Left ventricle myocardium inferior (tissue), 1 donor: ENCODE results near the gene RAB10. TPM values are rescaled to one million over a fixed set of nuclear protein-coding genes. Genes with fewer than 3 reads are reported as not detected.

Experiments used
- DNase-seq: peaks from one replicate; pipeline ENCODE4 v3.0.0-alpha.2; 2020
- H3K27ac ChIP-seq: fragments of 200-600 bp; replicated peaks from 2 replicates; pipeline ENCODE4 v1.8.0; 2021
- H3K27me3 ChIP-seq: fragments of 200-600 bp; 2 replicates; pipeline ENCODE4 v1.8.0; 2021; ENCODE audit warnings: low read depth
- H3K36me3 ChIP-seq: fragments of 200-600 bp; 2 replicates; pipeline ENCODE4 v1.8.0; 2021
- H3K4me1 ChIP-seq: fragments of 200-600 bp; 2 replicates; pipeline ENCODE4 v1.8.0; 2021
- H3K4me3 ChIP-seq: fragments of 200-600 bp; 2 replicates; pipeline ENCODE4 v1.8.0; 2021; ENCODE audit warnings: mild to moderate bottlenecking, moderate library complexity
- H3K9me3 ChIP-seq: fragments of 200-600 bp; replicated peaks from 2 replicates; pipeline ENCODE4 v1.8.0; 2021
- intact Hi-C: fragments of 100-400 bp; cut with micrococcal nuclease; formaldehyde crosslinking; loops from one replicate; pipeline ENCODE4 v1.11.0; 2022
- total RNA-seq: library from RNA; stranded (reverse); fragmentation: NEBNext Ultra II Directional; extraction: Animal tissue kit (Norgen Biotek cat#: 25700); gene quantifications from one replicate; pipeline ENCODE4 v1.2.1, GENCODE V29; 2021
- TF ChIP-seq, protein P1 (sequence below): fragments of 200-600 bp; IDR thresholded peaks from 2 replicates; pipeline ENCODE4 v1.8.0; 2021; ENCODE audit warnings: antibody characterized with exemption, mild to moderate bottlenecking, borderline replicate concordance
- donor health status: DM: no; HTN: yes; CAD: no; lungs with severe emphysema.

Gene RAB10
- total RNA-seq, 1 donor from 2014 or later, result 86.1 TPM

DNA sequence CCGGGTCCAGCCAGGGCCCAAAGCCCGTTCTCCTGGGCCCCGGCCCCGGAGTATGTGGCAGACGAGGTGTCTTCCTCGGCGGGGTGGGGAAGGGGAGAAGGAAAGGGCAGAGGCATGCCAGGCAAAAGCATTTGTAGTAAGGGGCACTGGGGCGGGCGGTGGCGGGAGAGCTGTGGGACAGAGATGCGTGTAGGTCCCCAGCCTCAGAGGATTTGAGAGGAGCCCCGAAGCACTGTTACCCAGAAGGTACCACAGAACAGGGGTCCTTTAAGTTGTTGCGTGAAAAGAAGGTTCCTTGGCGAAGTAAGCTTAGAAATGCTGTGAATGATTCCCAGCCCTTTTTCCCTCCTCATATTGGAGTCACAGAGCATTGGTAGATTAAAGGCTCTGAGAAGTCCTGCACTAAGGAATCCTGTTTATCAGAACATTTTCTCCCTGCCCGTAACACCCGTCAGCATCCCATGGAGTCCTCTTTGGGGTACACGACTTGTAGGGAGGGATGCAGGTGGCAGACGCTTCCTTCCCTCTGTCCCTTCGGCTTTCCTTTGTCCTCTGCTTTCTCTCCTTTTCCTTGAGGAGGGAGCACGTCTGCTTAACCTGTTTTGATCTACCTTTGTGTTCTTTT, 151.5 kb downstream of the RAB10 start:
- intact Hi-C loops, result no loop called here
- H3K4me3 ChIP-seq, result peak overlapping the region; percentile 71
- H3K27me3 ChIP-seq, result no peaks in the 10 kb centered on the region
- H3K9me3 ChIP-seq, result no peaks in the 10 kb centered on the region
- peaks cover 7% of the 10 kb centered on the region for H3K36me3 ChIP-seq
- TF ChIP-seq, protein P1, sequence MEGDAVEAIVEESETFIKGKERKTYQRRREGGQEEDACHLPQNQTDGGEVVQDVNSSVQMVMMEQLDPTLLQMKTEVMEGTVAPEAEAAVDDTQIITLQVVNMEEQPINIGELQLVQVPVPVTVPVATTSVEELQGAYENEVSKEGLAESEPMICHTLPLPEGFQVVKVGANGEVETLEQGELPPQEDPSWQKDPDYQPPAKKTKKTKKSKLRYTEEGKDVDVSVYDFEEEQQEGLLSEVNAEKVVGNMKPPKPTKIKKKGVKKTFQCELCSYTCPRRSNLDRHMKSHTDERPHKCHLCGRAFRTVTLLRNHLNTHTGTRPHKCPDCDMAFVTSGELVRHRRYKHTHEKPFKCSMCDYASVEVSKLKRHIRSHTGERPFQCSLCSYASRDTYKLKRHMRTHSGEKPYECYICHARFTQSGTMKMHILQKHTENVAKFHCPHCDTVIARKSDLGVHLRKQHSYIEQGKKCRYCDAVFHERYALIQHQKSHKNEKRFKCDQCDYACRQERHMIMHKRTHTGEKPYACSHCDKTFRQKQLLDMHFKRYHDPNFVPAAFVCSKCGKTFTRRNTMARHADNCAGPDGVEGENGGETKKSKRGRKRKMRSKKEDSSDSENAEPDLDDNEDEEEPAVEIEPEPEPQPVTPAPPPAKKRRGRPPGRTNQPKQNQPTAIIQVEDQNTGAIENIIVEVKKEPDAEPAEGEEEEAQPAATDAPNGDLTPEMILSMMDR, result no peak
- peaks cover 18% of the 10 kb centered on the region for H3K4me1 ChIP-seq
- peak overlapping the region; percentile 67 for H3K27ac ChIP-seq
- DNase-seq, result no peak

DNA sequence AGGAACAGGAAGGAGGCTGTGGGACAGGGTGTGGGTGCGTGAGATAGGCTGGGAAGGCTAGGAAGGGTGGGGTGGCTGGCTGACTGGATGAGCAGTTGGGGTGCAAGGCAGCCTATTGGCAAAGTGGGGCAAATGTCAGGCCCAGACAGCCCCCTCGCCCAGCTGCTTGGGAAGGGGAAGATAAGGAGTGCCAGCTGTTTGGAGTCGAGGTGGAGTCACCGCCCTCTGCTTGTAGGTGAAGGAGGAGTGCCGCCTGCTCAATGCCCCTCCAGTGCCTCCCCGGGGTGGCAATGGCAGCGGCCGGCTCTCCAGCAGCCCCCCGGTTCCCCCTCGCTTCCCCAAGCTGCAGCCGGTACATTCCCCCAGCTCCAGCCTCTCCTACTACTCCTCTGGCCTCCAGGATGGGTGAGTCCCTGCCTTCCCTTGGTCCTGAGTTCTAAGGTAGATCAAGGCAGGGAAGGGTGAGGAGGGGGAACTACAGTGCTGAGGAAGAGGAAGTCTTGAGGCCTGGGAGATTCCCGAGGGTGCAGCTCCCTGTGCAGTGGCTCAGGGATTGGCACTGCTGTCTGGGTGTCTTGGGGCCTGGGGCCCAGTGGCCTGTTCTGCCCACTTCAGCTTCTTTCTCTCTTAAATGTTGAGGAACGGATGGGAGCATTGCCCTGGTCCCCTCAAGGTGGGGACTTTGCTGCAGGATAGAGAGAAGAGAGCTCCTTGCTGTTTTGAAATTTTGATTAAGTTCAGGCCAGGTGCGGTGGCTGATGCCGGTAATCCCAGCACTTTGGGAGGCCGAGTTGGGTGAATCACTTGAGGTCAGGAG, 152.3 kb downstream of the RAB10 start:
- intact Hi-C loops, result no loop called here

More for the DNA sequence above, 152.3 kb downstream of the RAB10 start:
- Histone ChIP-seq H3K4me1 (peaks cover 18% of the 10 kb centered on the region), H3K4me3 (peak overlapping the region; percentile 71), H3K27ac (no peak overlapping the region), H3K9me3 (no peaks in the 10 kb centered on the region), H3K36me3 (peaks cover 15% of the 10 kb centered on the region), H3K27me3 (no peaks in the 10 kb centered on the region)
- TF ChIP-seq, protein P1, result no peak
- no peak for DNase-seq

Other genes with a start within 250 kb of the RAB10 start
- gene ASXL2, start 155.6 kb upstream of the RAB10 start, total RNA-seq, result 19.1 TPM
- 2.0 TPM for gene KIF3C, start 51.6 kb upstream of the RAB10 start, total RNA-seq
- 0.93 TPM for gene GAREM2, start 139.0 kb downstream of the RAB10 start, total RNA-seq
- 523 TPM for gene HADHA, start 210.5 kb downstream of the RAB10 start, total RNA-seq
- 1,332 TPM for gene HADHB, start 210.9 kb downstream of the RAB10 start, total RNA-seq